Stimulated activated CD8-positive, alpha-beta memory T cell treated with anti-CD3 and anti-CD28 coated beads, Interleukin-4, amount 100 ng/mL, for 24 hours (primary cell): ENCODE measurements around the gene SRSF3.
"Not testable (repeated sequence)": the region's sequence is repeated elsewhere in the genome, so short reads cannot be mapped to it uniquely, and the experiment has no call there.

Source experiments
- DNase-seq: peaks from one replicate; pipeline ENCODE4 v3.0.0-alpha.2; 2020; ENCODE audit warnings: low read depth

Gene SRSF3

DNA sequence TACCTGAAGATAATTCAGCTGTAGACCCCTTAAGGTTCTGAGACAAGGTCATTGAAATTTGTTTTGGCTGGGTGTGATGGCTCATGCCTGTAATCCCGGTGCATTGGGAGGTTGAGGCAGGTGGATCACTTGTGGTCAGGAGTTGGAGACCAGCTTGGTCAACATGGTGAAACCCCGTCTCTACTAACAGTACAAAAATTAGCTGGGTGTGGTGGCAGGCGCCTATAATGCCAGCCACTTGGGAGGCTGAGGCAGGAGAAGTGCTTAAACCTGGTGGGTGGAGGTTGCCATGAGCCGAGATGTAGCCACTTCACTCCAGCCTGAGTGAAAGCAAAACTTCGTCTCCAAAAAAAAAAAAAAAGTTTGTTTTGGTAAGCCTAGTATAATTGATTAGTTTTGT, 11.0 kb downstream of the SRSF3 start:
- no peak for DNase-seq

GRCh38 chr6:36605560-36606391, 11.6 kb downstream of the SRSF3 start:
- DNase-seq = no peak

DNA sequence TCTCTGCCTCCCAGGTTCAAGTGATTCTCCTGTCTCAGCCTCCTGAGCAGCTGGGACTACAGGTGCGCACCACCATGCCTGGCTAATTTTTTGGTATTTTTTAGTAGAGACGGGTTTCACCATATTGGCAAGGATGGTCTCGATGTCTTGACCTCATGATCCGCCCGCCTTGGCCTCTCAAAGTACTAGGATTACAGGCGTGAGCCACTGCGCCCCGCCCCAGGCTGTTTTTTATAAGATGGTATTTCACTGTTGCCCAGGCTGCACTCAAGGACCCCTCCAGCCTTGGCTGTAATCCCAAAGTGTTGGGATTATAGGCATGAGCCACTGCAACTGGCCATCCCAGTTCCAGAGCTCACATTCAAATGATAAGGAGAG, 13.1 kb downstream of the SRSF3 start:
- not testable (repeated sequence) for DNase-seq

GRCh38 chr6:36607683-36608386, 13.7 kb downstream of the SRSF3 start:
- DNase-seq = no peak

DNA sequence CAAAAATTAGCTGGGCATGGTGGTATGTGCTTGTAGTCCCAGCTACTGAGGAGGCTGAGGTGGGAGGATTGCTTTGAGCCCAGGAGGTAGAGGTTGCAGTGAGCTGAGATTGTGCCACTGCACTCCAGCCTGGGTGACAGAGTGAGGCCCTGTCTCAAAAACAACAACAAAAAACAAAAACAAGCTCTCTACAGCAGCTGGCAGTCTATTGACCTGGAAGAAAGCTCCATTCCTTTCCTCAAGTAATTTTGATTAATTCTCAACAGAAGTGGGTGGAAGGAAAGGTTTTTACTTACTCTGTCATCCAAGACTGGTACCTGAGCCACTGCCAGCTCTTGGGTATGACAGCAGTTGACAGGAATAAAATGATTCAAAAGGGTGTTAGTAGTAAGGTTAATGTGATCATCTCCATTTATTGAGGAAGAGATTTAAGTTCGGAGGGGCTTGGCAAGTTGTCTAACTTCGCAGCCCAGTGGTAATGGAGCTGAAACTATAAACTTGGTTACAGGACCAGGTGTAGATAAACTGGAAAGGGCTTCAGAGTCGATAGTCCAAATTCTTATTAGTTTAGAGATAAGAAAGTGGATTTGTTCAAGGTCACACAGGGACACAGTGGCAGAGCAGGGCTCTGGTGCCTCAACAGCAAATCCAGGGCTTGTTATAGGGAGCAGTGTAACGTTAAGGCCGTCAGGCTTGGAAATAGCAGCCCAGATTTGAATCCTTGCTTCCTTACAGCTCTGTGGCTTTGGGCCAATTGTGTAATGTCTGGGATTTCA, 14.8 kb downstream of the SRSF3 start:
- no peak for DNase-seq

DNA sequence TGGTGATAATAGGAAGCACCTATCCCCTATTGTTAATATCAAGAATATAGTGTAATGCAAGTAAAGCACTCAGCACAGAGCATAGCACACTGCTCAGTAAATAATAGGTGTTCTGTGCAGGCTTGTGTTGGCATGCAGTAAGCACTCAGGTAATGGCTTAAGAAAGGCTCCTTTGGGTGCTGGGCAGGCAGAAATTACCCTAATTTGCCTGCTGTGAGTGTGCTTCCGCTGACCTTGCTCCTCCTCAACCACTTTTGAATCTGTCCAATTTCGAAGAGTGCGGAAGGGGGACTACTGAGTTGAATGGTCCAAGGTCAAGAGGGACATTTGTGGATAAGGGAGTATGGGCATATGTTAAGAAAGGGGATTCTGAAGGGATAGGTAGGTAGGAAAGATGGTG, 15.4 kb downstream of the SRSF3 start:
- no peak for DNase-seq

GRCh38 chr6:36610041-36610955, 16.1 kb downstream of the SRSF3 start:
- DNase-seq = no peak

GRCh38 chr6:36610956-36611336, 16.8 kb downstream of the SRSF3 start:
- no peak for DNase-seq

DNA sequence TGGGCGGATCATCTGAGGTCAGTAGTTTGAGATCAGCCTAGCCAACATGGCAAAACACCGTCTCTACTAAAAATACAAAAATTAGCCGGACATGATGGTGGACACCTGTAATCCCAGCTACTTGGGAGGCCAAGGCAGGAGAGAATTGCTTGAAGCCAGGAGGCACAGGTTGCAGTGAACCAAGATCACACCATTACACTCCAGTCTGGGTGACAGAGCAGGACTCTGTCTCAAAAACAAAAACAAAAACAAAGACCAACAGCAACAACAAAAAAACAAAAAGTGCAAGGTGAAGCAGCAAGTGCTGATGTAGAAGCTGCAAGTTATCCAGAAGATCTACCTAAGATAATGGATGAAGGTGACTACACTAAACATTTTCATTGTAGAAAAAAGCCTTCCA, 17.5 kb downstream of the SRSF3 start:
- not testable (repeated sequence) for DNase-seq

- DNase-seq = no peak
Observed at GRCh38 chr6:36612101-36612625, 18.0 kb downstream of the SRSF3 start.

GRCh38 chr6:36613200-36613995, 19.2 kb downstream of the SRSF3 start:
- DNase-seq = no peak

GRCh38 chr6:36615018-36615761, 21.0 kb downstream of the SRSF3 start:
- no peak for DNase-seq

- DNase-seq = no peak
Observed at GRCh38 chr6:36616893-36617521, 22.8 kb downstream of the SRSF3 start.

- DNase-seq = no peak
Observed at GRCh38 chr6:36618366-36619355, 24.5 kb downstream of the SRSF3 start.

GRCh38 chr6:36621371-36621855, 27.3 kb downstream of the SRSF3 start:
- DNase-seq = no peak

DNA sequence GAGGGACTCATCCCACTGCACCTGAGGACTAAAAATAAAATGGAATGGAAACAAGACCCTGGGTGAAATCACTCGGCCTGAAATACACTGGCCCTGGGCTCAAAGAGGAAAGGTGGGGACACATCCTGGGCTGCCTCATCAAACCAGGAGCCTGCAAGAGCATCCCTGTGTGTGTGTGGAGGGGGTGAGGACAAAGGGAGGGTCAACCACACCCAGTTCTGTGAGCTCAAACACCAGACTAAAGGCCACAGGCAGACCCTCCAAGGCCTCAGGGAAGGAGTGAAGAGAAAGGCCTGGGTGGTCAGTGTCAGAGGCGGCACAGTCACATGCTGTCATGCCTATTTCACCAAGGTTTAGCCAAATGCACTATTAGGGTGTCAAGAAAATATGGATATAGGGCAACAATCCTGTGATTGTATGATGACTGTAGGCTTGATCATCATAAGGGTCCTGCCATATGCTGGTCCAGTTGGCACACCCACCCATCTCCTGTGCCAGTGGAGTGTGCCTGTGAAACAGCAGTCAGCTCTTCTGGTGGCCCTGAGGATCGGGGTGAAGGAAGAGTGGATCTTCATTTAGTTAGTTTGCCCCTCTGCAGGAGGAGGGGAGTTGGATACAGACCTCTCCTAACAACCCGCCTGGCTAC, 28.9 kb downstream of the SRSF3 start:
- no peak for DNase-seq
